ENCODE data around the gene PDZD2. TPM values are rescaled to one million over a fixed set of nuclear protein-coding genes. Genes with fewer than 3 reads are reported as not detected.
"Not testable (repeated sequence)": the region's sequence is repeated elsewhere in the genome, so short reads cannot be mapped to it uniquely, and the experiment has no call there.

PDZD2 gene
- total RNA-seq, 1 donor from 2014 or later, result 4.3 TPM

GRCh38 chr5:32030686-32031085 lies 391.8 kb downstream of the PDZD2 start:
- DNase-seq (ENCODE audit: extremely low spot score, unreplicated experiment), result no peak
- Mint-ChIP-seq H3K27me3 (no peaks in the 10 kb centered on the region), H3K4me1 (ENCODE audit: unreplicated experiment) (peaks cover 18% of the 10 kb centered on the region), H3K27ac (no peak overlapping the region), H3K9me3 (no peaks in the 10 kb centered on the region), H3K4me3 (no peak overlapping the region), H3K36me3 (no peaks in the 10 kb centered on the region)
- TF ChIP-seq CTCF (conservative IDR thresholded peaks at IDR 0.05), result no peak

GRCh38 chr5:32031089-32031488 lies 392.2 kb downstream of the PDZD2 start:
- TF ChIP-seq CTCF (conservative IDR thresholded peaks at IDR 0.05), result no peak
- DNase-seq (ENCODE audit: extremely low spot score, unreplicated experiment), result no peak
- Mint-ChIP-seq H3K9me3 (no peaks in the 10 kb centered on the region), H3K4me3 (no peak overlapping the region), H3K4me1 (ENCODE audit: unreplicated experiment) (peaks cover 18% of the 10 kb centered on the region), H3K27ac (no peak overlapping the region), H3K27me3 (no peaks in the 10 kb centered on the region), H3K36me3 (no peaks in the 10 kb centered on the region)

GRCh38 chr5:32038523-32038922 lies 399.6 kb downstream of the PDZD2 start:
- Mint-ChIP-seq H3K4me1 (ENCODE audit: unreplicated experiment) (no peaks in the 10 kb centered on the region), H3K27ac (no peak overlapping the region), H3K36me3 (no peaks in the 10 kb centered on the region), H3K4me3 (no peak overlapping the region), H3K27me3 (no peaks in the 10 kb centered on the region), H3K9me3 (no peaks in the 10 kb centered on the region)
- no peak for TF ChIP-seq CTCF (conservative IDR thresholded peaks at IDR 0.05)
- DNase-seq (ENCODE audit: extremely low spot score, unreplicated experiment), result no peak

GRCh38 chr5:32039133-32039532 lies 400.2 kb downstream of the PDZD2 start:
- not testable (repeated sequence) for H3K27ac Mint-ChIP-seq; H3K9me3 Mint-ChIP-seq; H3K27me3 Mint-ChIP-seq; H3K4me1 Mint-ChIP-seq (ENCODE audit: unreplicated experiment); H3K36me3 Mint-ChIP-seq; H3K4me3 Mint-ChIP-seq; DNase-seq (ENCODE audit: extremely low spot score, unreplicated experiment)

DNA sequence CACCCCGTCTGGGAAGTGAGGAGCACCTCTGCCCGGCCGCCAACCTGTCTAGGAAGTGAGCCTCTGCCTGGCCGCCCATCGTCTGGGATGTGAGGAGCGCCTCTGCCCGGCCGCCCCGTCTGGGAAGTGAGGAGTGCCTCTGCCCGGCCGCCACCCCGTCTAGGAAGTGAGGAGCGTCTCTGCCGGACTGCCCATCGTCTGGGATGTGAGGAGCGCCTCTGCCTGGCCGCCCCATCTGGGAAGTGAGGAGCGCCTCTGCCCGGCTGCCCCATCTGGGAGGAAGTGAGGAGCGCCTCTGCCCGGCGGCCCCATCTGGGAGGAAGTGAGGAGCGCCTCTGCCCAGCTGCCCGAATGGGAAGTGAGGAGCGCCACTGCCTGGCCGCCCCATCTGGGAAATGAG lies 400.7 kb downstream of the PDZD2 start:
- H3K4me1 Mint-ChIP-seq (ENCODE audit: unreplicated experiment); H3K27ac Mint-ChIP-seq; H3K9me3 Mint-ChIP-seq; H3K36me3 Mint-ChIP-seq; H3K27me3 Mint-ChIP-seq; H3K4me3 Mint-ChIP-seq; DNase-seq (ENCODE audit: extremely low spot score, unreplicated experiment): not testable (repeated sequence)

GRCh38 chr5:32040181-32040695 lies 401.3 kb downstream of the PDZD2 start:
- not testable (repeated sequence) for H3K9me3 Mint-ChIP-seq; H3K4me1 Mint-ChIP-seq (ENCODE audit: unreplicated experiment); H3K27ac Mint-ChIP-seq; H3K4me3 Mint-ChIP-seq; H3K27me3 Mint-ChIP-seq; H3K36me3 Mint-ChIP-seq; DNase-seq (ENCODE audit: extremely low spot score, unreplicated experiment)

GRCh38 chr5:32042551-32042961 lies 403.6 kb downstream of the PDZD2 start:
- H3K4me3 Mint-ChIP-seq, result no peak overlapping the region
- no peaks in the 10 kb centered on the region for H3K27me3 Mint-ChIP-seq
- no peak for DNase-seq (ENCODE audit: extremely low spot score, unreplicated experiment)
- H3K9me3 Mint-ChIP-seq, result no peaks in the 10 kb centered on the region
- no peaks in the 10 kb centered on the region for H3K36me3 Mint-ChIP-seq
- peak overlapping the region; percentile 7 for H3K27ac Mint-ChIP-seq
- no peak for TF ChIP-seq CTCF (conservative IDR thresholded peaks at IDR 0.05)
- H3K4me1 Mint-ChIP-seq (ENCODE audit: unreplicated experiment), result no peaks in the 10 kb centered on the region
